Keratinocyte (primary cell): ENCODE data around the gene TMEM163. TPM values are rescaled to one million over a fixed set of nuclear protein-coding genes. Genes with fewer than 3 reads are reported as not detected.

Experiments
- DNase-seq: peaks from one replicate; pipeline ENCODE4 v3.0.0-alpha.2; 2011; ENCODE audit warnings: low read depth, missing footprints, low spot score
- FAIRE-seq: peaks from 2 replicates; lab custom pipeline; 2011; peaks lifted over from hg19 to GRCh38; lab: Jason Lieb, UNC
- H2AFZ ChIP-seq: 2 replicates; pipeline ENCODE4 v1.6.0; 2012; ENCODE audit warnings: low read length, control low read depth, inconsistent platforms; ENCODE audit not compliant: control insufficient read depth
- H3K27ac ChIP-seq: 2 replicates; pipeline ENCODE4 v1.5.1; 2011; ENCODE audit warnings: low read length; ENCODE audit not compliant: control insufficient read depth, insufficient read depth
- H3K27me3 ChIP-seq: 3 replicates; pipeline ENCODE4 v1.6.0; 2011; ENCODE audit warnings: low read length; ENCODE audit not compliant: control insufficient read depth, insufficient read depth; ENCODE audit errors: extremely low read depth
- H3K36me3 ChIP-seq, 2 experiments: 2 replicates in 1 of 2; 3 replicates in 1 of 2; pipeline ENCODE4 v1.5.1; 2011; ENCODE audit warnings: low read length in 2 of 2, mild to moderate bottlenecking in 1 of 2; ENCODE audit not compliant: control insufficient read depth in 2 of 2, insufficient read depth in 2 of 2; ENCODE audit errors: extremely low read depth in 1 of 2
- H3K4me1 ChIP-seq: 3 replicates; pipeline ENCODE4 v1.5.1; 2011; ENCODE audit warnings: low read length; ENCODE audit not compliant: control insufficient read depth, insufficient read depth; ENCODE audit errors: extremely low read depth
- H3K4me2 ChIP-seq: 3 replicates; pipeline ENCODE4 v1.6.0; 2011; ENCODE audit warnings: low read depth, low read length; ENCODE audit not compliant: control insufficient read depth, insufficient read depth; ENCODE audit errors: extremely low read depth
- H3K4me3 ChIP-seq, 3 experiments: fragments of 200-600 bp in 1 of 3; sonication (generic) in 1 of 3; 2 replicates in 2 of 3; 3 replicates in 1 of 3; pipeline ENCODE4 v1.5.1; 2011 to 2016; ENCODE audit warnings: low read length in 3 of 3, mild to moderate bottlenecking in 3 of 3, control low read depth in 2 of 3, inconsistent platforms in 1 of 3, low read depth in 1 of 3, mixed read lengths in 1 of 3, mixed run types in 1 of 3, moderate library complexity in 1 of 3; ENCODE audit not compliant: control insufficient read depth in 2 of 3, insufficient read depth in 2 of 3; ENCODE audit errors: extremely low read depth in 1 of 3
- H3K79me2 ChIP-seq: 2 replicates; pipeline ENCODE4 v1.6.0; 2012; ENCODE audit warnings: low read length; ENCODE audit not compliant: control insufficient read depth, insufficient read depth
- H3K9ac ChIP-seq: 3 replicates; pipeline ENCODE4 v1.6.0; 2011; ENCODE audit warnings: low read length; ENCODE audit not compliant: control insufficient read depth, insufficient read depth; ENCODE audit errors: extremely low read depth
- H3K9me1 ChIP-seq: 3 replicates; pipeline ENCODE4 v1.6.0; 2011; ENCODE audit warnings: low read length; ENCODE audit not compliant: control insufficient read depth, insufficient read depth; ENCODE audit errors: extremely low read depth
- H3K9me3 ChIP-seq: 2 replicates; pipeline ENCODE4 v1.5.1; 2012; ENCODE audit warnings: low read depth, low read length; ENCODE audit not compliant: control insufficient read depth
- H4K20me1 ChIP-seq: 3 replicates; pipeline ENCODE4 v1.6.0; 2011; ENCODE audit warnings: low read length; ENCODE audit not compliant: control insufficient read depth, insufficient read depth; ENCODE audit errors: extremely low read depth
- CTCF ChIP-seq, 3 experiments: IDR thresholded peaks in 1 of 3; conservative IDR thresholded peaks in 1 of 3; optimal IDR thresholded peaks in 1 of 3; 2 replicates in 2 of 3; 3 replicates in 1 of 3; pipeline versions ENCODE3 to v1.5.1; 2011; ENCODE audit warnings: low read length in 3 of 3, mild to moderate bottlenecking in 3 of 3, moderate library complexity in 2 of 3, control low read depth in 1 of 3, inconsistent platforms in 1 of 3; ENCODE audit not compliant: insufficient read depth in 2 of 3; ENCODE audit errors: extremely low read depth in 1 of 3
- EZH2 ChIP-seq: IDR thresholded peaks from one replicate; pipeline ENCODE4 v1.6.1; 2012; ENCODE audit warnings: inconsistent platforms, mild to moderate bottlenecking, low read length, moderate library complexity
- dilution Hi-C: fragments of 300-500 bp; cut with MboI; formaldehyde crosslinking; loops from one replicate; pipeline ENCODE4 v1.7.0; 2020; ENCODE audit warnings: low sequenced_read_pairs; ENCODE audit not compliant: extremely low pct_ligation_motif_present
- polyA plus RNA-seq, 5 experiments: library from polyadenylated mRNA; depleted of rRNA in 3 of 5; stranded (reverse) in 3 of 5; stranded (forward) in 1 of 5; unstranded in 1 of 5; fragments of >200 nt; gene quantifications; 1 replicate in 1 of 5; 2 replicates in 3 of 5; 3 replicates in 1 of 5; pipeline versions ENCODE4 v1.2.1 to v1.2.3, GENCODE V29; 2011 to 2012; ENCODE audit warnings: missing spikeins in 2 of 5, low read depth in 1 of 5, low replicate concordance in 1 of 5

The TMEM163 gene
- polyA plus RNA-seq, 1 donor (not counting 4 experiments of a cell fraction or from before 2014, with no cell fraction given) = not detected

- Histone ChIP-seq H2AFZ (no peak overlapping the region), H4K20me1 (no peaks in the 10 kb centered on the region), H3K79me2 (no peaks in the 10 kb centered on the region), H3K27ac (no peak overlapping the region), H3K27me3 (no peaks in the 10 kb centered on the region), H3K9me1 (no peaks in the 10 kb centered on the region), H3K4me3 (no peak overlapping the region), H3K9me3 (no peaks in the 10 kb centered on the region), H3K4me1 (no peaks in the 10 kb centered on the region), H3K36me3 (no peaks in the 10 kb centered on the region), H3K9ac (no peak overlapping the region), H3K4me2 (no peak overlapping the region)
- FAIRE-seq (no peak), DNase-seq (no peak)
- dilution Hi-C loops = no loop called here
- TF ChIP-seq CTCF (optimal IDR thresholded peaks at IDR 0.05 in 1 of 3, IDR thresholded peaks at IDR 0.05 in 1 of 3, conservative IDR thresholded peaks at IDR 0.05 in 1 of 3; ENCODE audit: extremely low read depth in 1 of 3, insufficient read depth in 2 of 3, low read length in 3 of 3) (no peak), EZH2 (no peak)
Observed at GRCh38 chr2:134578316-134578715, 140.5 kb downstream of the TMEM163 start.

GRCh38 chr2:134576478-134576877, 142.3 kb downstream of the TMEM163 start:
- Histone ChIP-seq H3K4me1 (no peaks in the 10 kb centered on the region), H3K79me2 (no peaks in the 10 kb centered on the region), H3K27me3 (no peaks in the 10 kb centered on the region), H3K9me1 (no peaks in the 10 kb centered on the region), H3K9ac (no peak overlapping the region), H3K36me3 (no peaks in the 10 kb centered on the region), H4K20me1 (no peaks in the 10 kb centered on the region), H3K27ac (no peak overlapping the region), H2AFZ (no peak overlapping the region), H3K4me2 (no peak overlapping the region), H3K4me3 (no peak overlapping the region), H3K9me3 (no peaks in the 10 kb centered on the region)
- FAIRE-seq (no peak), DNase-seq (no peak)
- TF ChIP-seq EZH2 (no peak), CTCF (optimal IDR thresholded peaks at IDR 0.05 in 1 of 3, IDR thresholded peaks at IDR 0.05 in 1 of 3, conservative IDR thresholded peaks at IDR 0.05 in 1 of 3; ENCODE audit: extremely low read depth in 1 of 3, insufficient read depth in 2 of 3, low read length in 3 of 3) (no peak)
- dilution Hi-C loops = no loop called here
